GM21825 (cell line): ENCODE measurements around the gene FNDC11.
"Not testable (repeated sequence)": the region's sequence is repeated elsewhere in the genome, so short reads cannot be mapped to it uniquely, and the experiment has no call there.

Experiments
- ATAC-seq: cut with Tn5 transposase; IDR thresholded peaks from one replicate; pipeline ENCODE4 v1.9.1; 2021; ENCODE audit warnings: mild to moderate bottlenecking, moderate library complexity; ENCODE audit not compliant: unreplicated experiment

The FNDC11 gene

GRCh38 chr20:63597651-63598478 lies 43.9 kb downstream of the FNDC11 start:
- no peak for ATAC-seq

DNA sequence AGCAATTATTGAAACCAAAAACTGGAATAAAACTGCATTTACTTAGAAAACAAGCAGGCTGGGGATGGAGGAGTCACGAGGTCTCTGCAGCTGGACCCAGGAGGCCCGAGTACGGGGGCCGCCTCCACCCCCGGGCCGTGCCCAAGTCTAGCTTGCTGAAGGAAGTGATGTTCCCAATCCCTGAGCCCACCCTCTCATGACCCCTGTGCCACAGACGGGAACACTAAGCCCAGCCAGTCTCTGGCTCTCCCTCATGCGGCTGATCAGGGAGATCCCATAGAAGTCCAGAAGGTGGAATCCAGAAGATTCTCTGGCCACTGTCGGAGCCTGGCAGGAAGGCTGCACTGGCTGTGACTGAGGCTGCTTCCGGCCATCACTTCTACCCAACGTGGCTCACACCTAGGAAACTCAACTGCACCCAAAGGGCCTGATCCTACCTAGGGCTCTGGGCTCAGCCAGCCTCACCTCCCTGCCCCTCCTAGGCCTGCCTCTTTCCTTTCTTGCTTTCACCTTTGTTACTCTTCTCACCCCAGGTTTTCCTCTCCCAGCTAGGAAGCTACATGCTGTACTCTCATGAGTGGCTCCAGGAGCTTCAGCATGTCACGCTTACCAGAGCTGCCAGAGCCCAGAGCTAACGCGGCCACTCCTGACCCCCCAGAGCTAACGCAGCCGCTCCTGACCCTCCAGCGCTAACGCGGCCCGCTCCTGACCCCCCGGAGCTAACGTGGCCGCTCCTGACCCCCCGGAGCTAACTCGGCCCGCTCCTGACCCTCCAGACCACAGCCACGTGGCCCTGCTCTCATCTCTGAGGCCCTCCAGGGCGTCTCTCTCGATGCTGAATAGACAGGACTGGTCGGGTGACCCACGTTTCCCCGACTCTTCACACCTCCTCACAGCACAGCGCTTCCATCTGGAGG lies 44.8 kb downstream of the FNDC11 start:
- no peak for ATAC-seq

DNA sequence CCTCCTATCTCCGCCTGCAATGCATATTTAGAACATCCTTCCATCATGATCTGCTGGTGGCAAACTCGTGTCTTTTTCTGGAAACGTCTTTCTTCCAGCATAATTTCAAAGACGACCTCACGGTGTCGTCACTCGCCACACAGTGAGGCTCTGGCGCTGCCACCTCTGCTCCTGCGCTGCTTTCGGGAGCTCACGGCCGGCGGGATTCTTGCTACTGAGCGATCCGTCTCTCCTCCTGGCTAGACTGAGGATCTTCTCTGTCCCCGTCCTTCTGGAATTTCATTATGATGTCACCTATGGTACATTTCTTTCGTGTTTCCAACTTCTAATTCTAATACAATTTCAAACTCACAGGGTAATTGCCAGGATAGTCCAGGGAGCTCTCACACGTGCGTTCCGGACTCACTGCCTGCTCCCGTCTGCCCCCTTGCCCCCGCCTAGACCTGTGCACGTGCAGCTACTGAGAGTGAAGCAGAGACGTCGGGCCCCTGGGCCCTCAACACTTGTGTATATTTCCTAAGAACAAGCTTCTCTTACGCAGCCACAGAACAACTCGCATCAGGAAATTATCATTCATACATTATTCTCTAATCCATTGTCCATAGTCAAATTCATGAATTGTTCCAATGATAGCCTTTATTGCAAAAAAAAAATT lies 45.6 kb downstream of the FNDC11 start:
- ATAC-seq = no peak

- not testable (repeated sequence) for ATAC-seq
Observed at GRCh38 chr20:63601679-63602078, 47.7 kb downstream of the FNDC11 start.

DNA sequence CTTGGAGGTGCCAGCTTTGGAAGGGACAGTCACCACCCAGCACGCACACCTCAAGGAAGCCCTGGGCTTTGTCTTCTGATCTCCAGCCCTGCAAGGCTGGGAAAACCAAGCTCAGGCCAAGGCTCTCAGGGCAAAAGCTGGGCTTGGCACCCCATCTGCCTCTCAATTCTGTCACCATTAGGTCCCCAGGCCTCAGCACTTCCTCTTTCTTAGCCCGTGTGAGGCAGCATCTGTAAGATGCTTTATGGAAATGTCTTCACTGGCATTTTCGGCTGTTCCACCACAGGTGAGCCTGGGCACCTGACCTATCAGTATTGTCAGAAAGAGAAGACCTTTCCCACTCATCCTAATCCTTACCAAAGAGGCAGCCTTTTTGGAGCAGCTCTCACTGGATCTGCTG lies 48.4 kb downstream of the FNDC11 start:
- no peak for ATAC-seq
